K562 (cell line): ENCODE measurements around the gene CLCA2. TPM values are rescaled to one million over a fixed set of nuclear protein-coding genes. Genes with fewer than 3 reads are reported as not detected.

Experiments
- ATAC-seq: fragments of 200-7000 bp; cut with Tn5 transposase; 3 replicates; pipeline ENCODE4 v1.9.1; 2020; ENCODE audit warnings: moderate library complexity
- BruUV-seq: library from RNA; stranded (reverse); fragments of 400-500 nt; replicated peaks from 2 replicates; lab custom pipeline; 2021; lab: Mats Ljungman, UMichigan
- CTCF ChIA-PET: fragments of 300-600 bp; formaldehyde crosslinking; extraction: SDS; loops from one replicate; lab custom pipeline; 2021; ENCODE audit warnings: low intra/inter-chr PET ratio; lab: Yijun Ruan, JAX
- POLR2A ChIA-PET: fragments of 300-600, 350-650 bp; sonication (Branson Sonifier 250); formaldehyde crosslinking; extraction: SDS; loops from one replicate; lab custom pipeline; 2021; ENCODE audit warnings: antibody characterized with exemption, inconsistent platforms; lab: Yijun Ruan, JAX
- DNase-seq, 4 experiments: peaks; one replicate each; pipeline versions ENCODE4 v3.0.0 to v3.0.0-alpha.2; 2011 to 2018; ENCODE audit warnings: low spot score in 3 of 4, mixed read lengths in 3 of 4; ENCODE audit errors: extremely low read depth in 1 of 4
- FAIRE-seq: peaks from 2 replicates; lab custom pipeline; 2011; peaks lifted over from hg19 to GRCh38; lab: Jason Lieb, UNC
- H2AFZ ChIP-seq: 2 replicates; pipeline ENCODE4 v1.6.0; 2011; ENCODE audit warnings: low read depth, low read length, control low read depth, inconsistent platforms
- H3K27ac ChIP-seq: fragments of 200-600 bp; 3 replicates; pipeline ENCODE4 v1.8.0; 2011; ENCODE audit warnings: low read depth, mild to moderate bottlenecking, control low read depth, inconsistent platforms, low read length, moderate library complexity, mixed read lengths; ENCODE audit errors: extremely low read depth
- H3K27me3 ChIP-seq, 2 experiments: fragments of 300-600 bp in 1 of 2; 2 replicates in 1 of 2; 3 replicates in 1 of 2; pipeline versions ENCODE4 v1.6.0 to v1.8.0; 2011; ENCODE audit warnings: inconsistent platforms in 2 of 2, low read length in 2 of 2, mild to moderate bottlenecking in 1 of 2, mixed read lengths in 1 of 2, moderate library complexity in 1 of 2; ENCODE audit not compliant: control insufficient read depth in 2 of 2, insufficient read depth in 2 of 2
- H3K36me3 ChIP-seq: fragments of 300-600 bp; 3 replicates; pipeline ENCODE4 v1.8.0; 2011; ENCODE audit warnings: mild to moderate bottlenecking, low read length, inconsistent platforms; ENCODE audit not compliant: control insufficient read depth, insufficient read depth
- H3K4me1 ChIP-seq, 2 experiments: fragments of 200-600 bp in 1 of 2; replicated peaks in 1 of 2; 2 replicates in 1 of 2; 3 replicates in 1 of 2; pipeline versions ENCODE4 v1.5.1 to v1.8.0; 2011; ENCODE audit warnings: inconsistent platforms in 2 of 2, low read length in 2 of 2, mild to moderate bottlenecking in 1 of 2, mixed read lengths in 1 of 2, moderate library complexity in 1 of 2; ENCODE audit not compliant: control insufficient read depth in 2 of 2, insufficient read depth in 2 of 2
- H3K4me2 ChIP-seq: 2 replicates; pipeline ENCODE4 v1.6.1; 2011; ENCODE audit warnings: low read length, control low read depth, inconsistent platforms, mixed read lengths; ENCODE audit not compliant: insufficient read depth
- H3K4me3 ChIP-seq: fragments of 200-600 bp; sonication (generic), shearing (Covaris generic); 2 replicates; pipeline ENCODE4 v1.5.1; 2016; ENCODE audit warnings: control low read depth, inconsistent platforms
- H3K79me2 ChIP-seq: fragments of 200-600 bp; 3 replicates; pipeline ENCODE4 v1.8.0; 2011; ENCODE audit warnings: low read length, inconsistent platforms; ENCODE audit not compliant: control insufficient read depth, insufficient read depth
- H3K9ac ChIP-seq, 2 experiments: 2 replicates each; pipeline versions ENCODE4 v1.6.0 to v1.6.1; 2011; ENCODE audit warnings: low read depth in 2 of 2, low read length in 2 of 2, control low read depth in 1 of 2, inconsistent platforms in 1 of 2, mild to moderate bottlenecking in 1 of 2, mixed read lengths in 1 of 2; ENCODE audit not compliant: insufficient read depth in 1 of 2
- H3K9me1 ChIP-seq: one replicate; pipeline ENCODE4 v1.6.0; 2011; ENCODE audit warnings: inconsistent platforms, mild to moderate bottlenecking, low read length, moderate library complexity; ENCODE audit not compliant: control insufficient read depth, insufficient read depth
- H3K9me3 ChIP-seq: replicated peaks from 2 replicates; pipeline ENCODE4 v1.5.1; 2011; ENCODE audit warnings: low read depth, low read length, inconsistent platforms; ENCODE audit not compliant: control insufficient read depth, insufficient read depth
- H4K20me1 ChIP-seq: replicated peaks from 2 replicates; pipeline ENCODE4 v1.6.1; 2011; ENCODE audit warnings: low read length, inconsistent platforms, mixed read lengths; ENCODE audit not compliant: control insufficient read depth, insufficient read depth
- KAT8 ChIP-seq: fragments of 450-650 bp; IDR thresholded peaks from 2 replicates; pipeline ENCODE4 v1.6.1; 2016; ENCODE audit warnings: low read depth, mild to moderate bottlenecking
- MYC ChIP-seq, 2 experiments: fragments of 250-450 bp in 1 of 2; sonication (Bioruptor Pico) in 1 of 2; IDR thresholded peaks; 2 replicates each; pipeline versions ENCODE4 v1.5.1 to v1.6.1; 2012 to 2021; ENCODE audit warnings: low read depth in 2 of 2, borderline replicate concordance in 1 of 2, improper control_type of control experiment in 1 of 2, low read length in 1 of 2, mild to moderate bottlenecking in 1 of 2, moderate library complexity in 1 of 2
- NCOA2 ChIP-seq, 2 experiments: fragments of 450-650 bp; IDR thresholded peaks; 2 replicates each; pipeline ENCODE4 v1.6.1; 2018; ENCODE audit warnings: mild to moderate bottlenecking in 2 of 2, moderate library complexity in 1 of 2; ENCODE audit not compliant: partially characterized antibody in 2 of 2
- NFIC ChIP-seq: fragments of 450-650 bp; IDR thresholded peaks from 2 replicates; pipeline ENCODE4 v1.6.1; 2017; ENCODE audit warnings: mild to moderate bottlenecking, inconsistent platforms
- PML ChIP-seq: IDR thresholded peaks from 2 replicates; pipeline ENCODE4 v1.6.1; 2012; ENCODE audit warnings: low read length, inconsistent platforms
- SP1 ChIP-seq: sonication (generic); formaldehyde crosslinking; IDR thresholded peaks from 2 replicates; pipeline ENCODE4 v1.8.1; 2022; ENCODE audit warnings: mild to moderate bottlenecking, missing genetic modification reagents
- STAT5B ChIP-seq: fragments of 250-450 bp; sonication (Bioruptor Pico); IDR thresholded peaks from 2 replicates; pipeline ENCODE4 v1.8.0; 2021; ENCODE audit warnings: mild to moderate bottlenecking, inconsistent platforms
- TBL1XR1 ChIP-seq, 2 experiments: IDR thresholded peaks; 2 replicates each; pipeline ENCODE4 v1.6.1; 2012; ENCODE audit warnings: improper control_type of control experiment in 2 of 2, low read length in 2 of 2, mild to moderate bottlenecking in 1 of 2
- TCFL5 ChIP-seq: fragments of 250-450 bp; sonication (Bioruptor Pico); conservative IDR thresholded peaks from 2 replicates; pipeline ENCODE4 v1.6.1; 2021; ENCODE audit warnings: mild to moderate bottlenecking, moderate library complexity, matching md5 sums
- THRAP3 ChIP-seq: fragments of 450-650 bp; IDR thresholded peaks from 2 replicates; pipeline ENCODE4 v1.6.1; 2016; ENCODE audit warnings: mild to moderate bottlenecking, inconsistent platforms, borderline replicate concordance
- ZBED1 ChIP-seq: IDR thresholded peaks from 2 replicates; pipeline ENCODE4 v1.6.1; 2014
- ZNF384 ChIP-seq: IDR thresholded peaks from 2 replicates; pipeline ENCODE4 v1.6.1; 2012; ENCODE audit warnings: low read depth, low read length, improper control_type of control experiment
- ZNF445 ChIP-seq: fragments of 250-450 bp; sonication (Bioruptor Pico); IDR thresholded peaks from 2 replicates; pipeline ENCODE4 v1.4.0; 2020; ENCODE audit warnings: low read depth, mild to moderate bottlenecking, moderate library complexity
- ZNF584 ChIP-seq: fragments of 200-800 bp; sonication (Bioruptor generic); IDR thresholded peaks from 2 replicates; pipeline ENCODE4 v1.6.1; 2016; ENCODE audit warnings: low read depth, mild to moderate bottlenecking, missing genetic modification characterization, missing compliant biosample characterization
- ZNF586 ChIP-seq: fragments of 450-650 bp; formaldehyde crosslinking; conservative IDR thresholded peaks from 2 replicates; pipeline ENCODE4 v1.4.0; 2020; ENCODE audit warnings: mild to moderate bottlenecking, moderate library complexity
- WGBS: fragments of 100-300 bp; shearing (Covaris generic); methylation state at CpG from one replicate; pipeline ENCODE4 v1.1.6; 2016; ENCODE audit warnings: low coverage, mixed read lengths; ENCODE audit not compliant: insufficient coverage; ENCODE audit errors: missing lambda C conversion rate; 5-methylcytosine and 5-hydroxymethylcytosine counted together
- in situ Hi-C: fragments of 300-500 bp; cut with MboI; formaldehyde crosslinking; loops from 4 replicates; pipeline ENCODE4 v1.15.0; 2018; ENCODE audit warnings: inconsistent platforms, mixed read lengths
- intact Hi-C: fragments of 100-400 bp; cut with micrococcal nuclease; formaldehyde crosslinking; loops from 2 replicates; pipeline ENCODE4 v1.14.2; 2022
- polyA plus RNA-seq, 8 experiments: library from polyadenylated mRNA; depleted of rRNA in 4 of 8; stranded (reverse) in 5 of 8; unstranded in 3 of 8; fragments of >200 nt; fragmentation: Nextera tagmentation in 2 of 8; fragmentation: Illumina TruSeq in 1 of 8; extraction: Ambion mirVana in 2 of 8; extraction: Trizol in 1 of 8; gene quantifications; 2 replicates each; pipeline versions ENCODE4 v1.2.1 to v1.2.3, GENCODE V29; 2011 to 2014; ENCODE audit warnings: inconsistent platforms in 1 of 8, missing spikeins in 1 of 8
- total RNA-seq, 7 experiments: library from RNA; depleted of rRNA in 6 of 7; stranded (reverse); fragments of >200 nt in 6 of 7; fragmentation: Illumina TruSeq in 2 of 7; extraction: Trizol in 2 of 7; gene quantifications; 2 replicates each; pipeline versions ENCODE4 v1.2.1 to v1.2.3, GENCODE V29; 2011 to 2021; ENCODE audit warnings: low replicate concordance in 1 of 7
- TF ChIP-seq, protein P1 (sequence below): fragments of 250-450 bp; sonication (Bioruptor Pico); IDR thresholded peaks from 2 replicates; pipeline ENCODE4 v1.8.0; 2022; ENCODE audit warnings: inconsistent platforms

CLCA2 gene
- total and polyA plus RNA-seq, 9 of the 15 experiments (the other 6 are each of a cell fraction or from before 2014, with no cell fraction given), result 0.03 TPM; not detected in 8

DNA sequence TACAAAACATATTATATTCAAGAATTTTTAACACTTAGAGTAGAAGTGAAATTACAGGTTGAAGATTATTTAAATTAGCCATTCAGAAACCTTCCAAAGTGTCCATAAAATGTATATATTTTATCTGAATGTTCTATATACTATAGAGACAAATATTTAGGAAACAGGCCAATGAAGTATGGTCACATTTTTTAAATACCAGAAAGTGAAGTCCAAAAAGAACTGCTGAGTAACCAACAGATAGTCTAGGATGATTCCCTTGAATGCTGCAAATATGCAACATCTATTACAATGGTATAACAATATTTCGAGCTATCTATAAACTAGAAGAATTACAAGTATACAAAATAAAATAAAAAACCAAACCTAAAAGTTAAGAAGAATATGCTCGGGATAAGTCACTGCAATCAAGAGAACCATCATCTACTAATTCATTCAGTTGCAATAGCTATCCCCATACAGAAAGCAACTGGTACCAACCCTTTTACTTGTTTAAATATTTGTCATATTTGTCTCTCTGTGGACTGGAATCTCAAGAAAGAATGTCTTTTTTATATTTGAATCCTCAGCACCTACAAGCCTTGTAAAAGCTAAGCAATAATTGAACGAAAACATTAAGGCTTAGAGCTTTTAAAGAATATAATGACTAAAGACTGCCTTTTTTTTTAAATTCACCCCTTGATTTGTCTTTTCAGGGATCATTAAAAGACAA lies 35.9 kb upstream of the CLCA2 start:
- CTCF ChIA-PET, result no interaction called here
- no peaks in the 10 kb centered on the region for H4K20me1 ChIP-seq
- no peaks in the 10 kb centered on the region for H3K9me3 ChIP-seq
- H3K9ac ChIP-seq, result no peak overlapping the region
- intact Hi-C loops (loop anchor here (10.0 kb wide), 1 partner anchor 297 kb away; no protein-coding TSS in a partner anchor), in situ Hi-C loops (no loop called here)
- H3K36me3 ChIP-seq, result no peaks in the 10 kb centered on the region
- no peak for DNase-seq
- no peak for TF ChIP-seq MYC (IDR thresholded peaks at IDR 0.05; ENCODE audit: low read depth, low read length)
- no peak for TF ChIP-seq MYC (CRISPR knock-in tag; IDR thresholded peaks at IDR 0.05; ENCODE audit: borderline replicate concordance, low read depth)
- POLR2A ChIA-PET, result no interaction called here
- no peak overlapping the region for H3K4me3 ChIP-seq
- no TSS peak for BruUV-seq
- no peaks in the 10 kb centered on the region for H3K4me1 ChIP-seq
- H3K27me3 ChIP-seq, result no peaks in the 10 kb centered on the region
- 9% methylated on average over 3 of the region's 3 CpGs for WGBS
- ATAC-seq, result no peak
- H3K27ac ChIP-seq, result no peak overlapping the region
- H3K79me2 ChIP-seq, result no peaks in the 10 kb centered on the region
- H3K9me1 ChIP-seq, result no peaks in the 10 kb centered on the region
- no peak for FAIRE-seq
- no peak overlapping the region for H2AFZ ChIP-seq
- no peak overlapping the region for H3K4me2 ChIP-seq

DNA sequence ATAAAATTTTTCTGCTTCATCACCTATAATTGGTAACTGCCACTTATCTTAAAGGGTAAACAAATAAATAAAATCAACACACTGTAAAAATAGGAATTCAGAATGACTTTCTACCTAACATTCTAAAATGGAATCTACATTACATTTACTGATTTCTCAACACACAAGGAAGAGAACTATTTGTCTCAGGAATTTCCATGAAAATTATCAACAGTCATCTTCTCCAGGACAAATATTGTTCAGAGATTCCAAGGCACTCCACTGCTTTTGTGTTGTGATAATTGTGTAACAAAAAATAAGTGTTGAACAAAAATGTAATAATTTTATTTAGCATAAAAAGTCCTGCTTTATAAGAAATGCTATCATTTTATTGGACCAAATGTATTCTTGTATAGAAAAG lies 35.2 kb upstream of the CLCA2 start:
- ATAC-seq, result no peak
- no TSS peak for BruUV-seq
- intact Hi-C loops (loop anchor here (10.0 kb wide), 1 partner anchor 296 kb away; no protein-coding TSS in a partner anchor), in situ Hi-C loops (no loop called here)
- H3K9me3 ChIP-seq, result no peaks in the 10 kb centered on the region
- no peaks in the 10 kb centered on the region for H3K9me1 ChIP-seq
- POLR2A ChIA-PET, result no interaction called here
- H3K36me3 ChIP-seq, result no peaks in the 10 kb centered on the region
- H4K20me1 ChIP-seq, result no peaks in the 10 kb centered on the region
- no peak overlapping the region for H3K9ac ChIP-seq
- no peak overlapping the region for H2AFZ ChIP-seq
- H3K4me2 ChIP-seq, result no peak overlapping the region
- H3K27ac ChIP-seq, result no peak overlapping the region
- no peaks in the 10 kb centered on the region for H3K79me2 ChIP-seq
- no peaks in the 10 kb centered on the region for H3K4me1 ChIP-seq
- CTCF ChIA-PET, result no interaction called here
- FAIRE-seq, result no peak
- H3K27me3 ChIP-seq, result no peaks in the 10 kb centered on the region
- no peak overlapping the region for H3K4me3 ChIP-seq
- no peak for DNase-seq
- TF ChIP-seq NCOA2 (IDR thresholded peaks at IDR 0.05; ENCODE audit: partially characterized antibody in 2 of 2), result no peak
- TF ChIP-seq KAT8, result no peak
- TF ChIP-seq ZNF584 (CRISPR knock-in tag), result no peak
- no peak for TF ChIP-seq ZNF384
- TF ChIP-seq, protein P1, sequence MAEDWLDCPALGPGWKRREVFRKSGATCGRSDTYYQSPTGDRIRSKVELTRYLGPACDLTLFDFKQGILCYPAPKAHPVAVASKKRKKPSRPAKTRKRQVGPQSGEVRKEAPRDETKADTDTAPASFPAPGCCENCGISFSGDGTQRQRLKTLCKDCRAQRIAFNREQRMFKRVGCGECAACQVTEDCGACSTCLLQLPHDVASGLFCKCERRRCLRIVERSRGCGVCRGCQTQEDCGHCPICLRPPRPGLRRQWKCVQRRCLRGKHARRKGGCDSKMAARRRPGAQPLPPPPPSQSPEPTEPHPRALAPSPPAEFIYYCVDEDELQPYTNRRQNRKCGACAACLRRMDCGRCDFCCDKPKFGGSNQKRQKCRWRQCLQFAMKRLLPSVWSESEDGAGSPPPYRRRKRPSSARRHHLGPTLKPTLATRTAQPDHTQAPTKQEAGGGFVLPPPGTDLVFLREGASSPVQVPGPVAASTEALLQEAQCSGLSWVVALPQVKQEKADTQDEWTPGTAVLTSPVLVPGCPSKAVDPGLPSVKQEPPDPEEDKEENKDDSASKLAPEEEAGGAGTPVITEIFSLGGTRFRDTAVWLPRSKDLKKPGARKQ (CRISPR knock-in tag), result no peak
- no peak for TF ChIP-seq ZBED1
- no peak for TF ChIP-seq NFIC
- no peak for TF ChIP-seq THRAP3
- no peak for TF ChIP-seq SP1 (CRISPR knock-in tag)
- TF ChIP-seq STAT5B (CRISPR knock-in tag), result no peak
- no peak for TF ChIP-seq ZNF586 (CRISPR knock-in tag)
- TF ChIP-seq TCFL5, result no peak
- TF ChIP-seq PML, result no peak
- TF ChIP-seq ZNF445 (CRISPR knock-in tag), result no peak
- no peak for TF ChIP-seq TBL1XR1 (IDR thresholded peaks at IDR 0.05; ENCODE audit: low read length in 2 of 2)
